ENCODE data around the gene RPAP2.

Gene RPAP2

GRCh38 chr1:92442351-92442750 is 143.5 kb downstream of the RPAP2 start:
- Mint-ChIP-seq H3K27me3 (no peaks in the 10 kb centered on the region), H3K27ac (no peak overlapping the region), H3K4me3 (no peak overlapping the region), H3K4me1 (peaks cover 8% of the 10 kb centered on the region), H3K9me3 (no peaks in the 10 kb centered on the region), H3K36me3 (no peaks in the 10 kb centered on the region)
- no peak for ATAC-seq

GRCh38 chr1:92443893-92444292 is 145.0 kb downstream of the RPAP2 start:
- Mint-ChIP-seq H3K9me3 (no peaks in the 10 kb centered on the region), H3K4me1 (peaks cover 12% of the 10 kb centered on the region), H3K36me3 (no peaks in the 10 kb centered on the region), H3K27me3 (peaks cover 2% of the 10 kb centered on the region), H3K27ac (no peak overlapping the region), H3K4me3 (no peak overlapping the region)
- ATAC-seq, result no peak

DNA sequence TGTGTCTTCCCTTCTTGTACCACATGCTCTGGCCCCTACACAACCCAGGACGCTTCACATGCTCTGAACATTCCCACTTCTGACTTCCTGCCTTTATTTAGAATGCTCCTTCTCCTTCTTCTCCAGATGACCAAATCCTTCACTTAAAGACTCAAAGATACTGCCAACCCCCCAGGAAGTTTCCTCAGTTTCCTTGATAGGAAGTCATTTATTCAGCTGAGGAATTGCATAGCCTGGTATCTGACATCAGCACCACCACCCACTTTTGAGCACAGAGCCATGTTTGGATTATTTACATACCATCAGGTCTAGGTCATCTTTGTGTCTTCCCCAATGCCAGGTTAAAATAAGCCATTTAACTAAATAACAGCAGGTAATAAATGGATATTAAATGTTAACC is 145.5 kb downstream of the RPAP2 start:
- ATAC-seq, result no peak
- no peaks in the 10 kb centered on the region for H3K9me3 Mint-ChIP-seq
- no peaks in the 10 kb centered on the region for H3K36me3 Mint-ChIP-seq
- peaks cover 6% of the 10 kb centered on the region for H3K27me3 Mint-ChIP-seq
- H3K27ac Mint-ChIP-seq, result no peak overlapping the region
- no peak overlapping the region for H3K4me3 Mint-ChIP-seq
- peaks cover 7% of the 10 kb centered on the region for H3K4me1 Mint-ChIP-seq

DNA sequence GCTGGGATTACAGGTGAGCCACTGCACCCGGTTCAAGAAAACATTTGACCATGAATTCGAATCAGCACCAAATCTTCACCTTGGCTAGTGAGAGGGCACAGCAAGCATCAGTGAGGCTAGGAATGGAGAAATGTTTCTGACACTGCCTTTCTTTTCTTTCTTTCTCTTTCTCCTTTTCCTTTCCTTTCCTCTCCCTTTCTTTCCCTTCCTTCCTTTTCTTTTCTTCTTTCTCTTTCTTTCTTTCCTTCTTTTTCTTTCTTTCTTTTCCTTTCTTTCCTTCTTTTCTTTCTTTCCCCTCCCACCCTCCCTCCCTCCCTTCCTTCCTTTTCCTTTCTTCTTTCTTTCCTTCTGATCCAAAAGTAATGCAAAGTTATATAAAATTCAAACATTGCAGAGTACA is 147.0 kb downstream of the RPAP2 start:
- no peak for ATAC-seq
- Mint-ChIP-seq H3K4me1 (peaks cover 4% of the 10 kb centered on the region), H3K27me3 (peaks cover 9% of the 10 kb centered on the region), H3K36me3 (no peaks in the 10 kb centered on the region), H3K9me3 (peaks cover 6% of the 10 kb centered on the region), H3K4me3 (no peak overlapping the region), H3K27ac (no peak overlapping the region)

GRCh38 chr1:92446546-92446945 is 147.7 kb downstream of the RPAP2 start:
- Mint-ChIP-seq H3K27me3 (peaks cover 9% of the 10 kb centered on the region), H3K4me1 (peaks cover 4% of the 10 kb centered on the region), H3K27ac (no peak overlapping the region), H3K36me3 (no peaks in the 10 kb centered on the region), H3K4me3 (no peak overlapping the region), H3K9me3 (peaks cover 6% of the 10 kb centered on the region)
- ATAC-seq, result no peak

GRCh38 chr1:92447033-92447681 is 148.3 kb downstream of the RPAP2 start:
- Mint-ChIP-seq H3K9me3 (peaks cover 6% of the 10 kb centered on the region), H3K36me3 (no peaks in the 10 kb centered on the region), H3K4me3 (no peak overlapping the region), H3K27me3 (peaks cover 9% of the 10 kb centered on the region), H3K4me1 (peaks cover 4% of the 10 kb centered on the region), H3K27ac (no peak overlapping the region)
- peak; percentile 61 for ATAC-seq

GRCh38 chr1:92447976-92448375 is 149.1 kb downstream of the RPAP2 start:
- Mint-ChIP-seq H3K9me3 (peaks cover 6% of the 10 kb centered on the region), H3K4me3 (no peak overlapping the region), H3K27ac (no peak overlapping the region), H3K36me3 (no peaks in the 10 kb centered on the region), H3K27me3 (peaks cover 9% of the 10 kb centered on the region), H3K4me1 (peaks cover 4% of the 10 kb centered on the region)
- ATAC-seq, result no peak
